ENCODE results near the gene FNDC3B.

FNDC3B gene

GRCh38 chr3:172179680-172180399 lies 140.5 kb downstream of the FNDC3B start:
- no peak for TF ChIP-seq NFIC (IDR thresholded peaks at IDR 0.05)
- no peak for TF ChIP-seq TCF12 (IDR thresholded peaks at IDR 0.05; ENCODE audit: low read depth)
- TF ChIP-seq CREB1 (IDR thresholded peaks at IDR 0.05; ENCODE audit: low read depth), result no peak
- TF ChIP-seq FOXM1 (IDR thresholded peaks at IDR 0.05; ENCODE audit: borderline replicate concordance, low read depth), result no peak
- no peak for TF ChIP-seq EP300 (IDR thresholded peaks at IDR 0.05; ENCODE audit: borderline replicate concordance)
- no peak for TF ChIP-seq MAX (IDR thresholded peaks at IDR 0.05)
- TF ChIP-seq YY1 (IDR thresholded peaks at IDR 0.05; ENCODE audit: low read depth), result no peak
- no peak for TF ChIP-seq REST (IDR thresholded peaks at IDR 0.05; ENCODE audit: low read depth)
- TF ChIP-seq TEAD4 (IDR thresholded peaks at IDR 0.05), result no peak

- no peak for TF ChIP-seq TEAD4 (IDR thresholded peaks at IDR 0.05)
- TF ChIP-seq ZBTB7A (IDR thresholded peaks at IDR 0.05; ENCODE audit: low read depth), result no peak
- TF ChIP-seq CREB1 (IDR thresholded peaks at IDR 0.05; ENCODE audit: low read depth), result no peak
- no peak for TF ChIP-seq MAX (IDR thresholded peaks at IDR 0.05)
- TF ChIP-seq EGR1 (IDR thresholded peaks at IDR 0.05), result no peak
- TF ChIP-seq REST (IDR thresholded peaks at IDR 0.05; ENCODE audit: low read depth), result no peak
- no peak for TF ChIP-seq TAF1 (IDR thresholded peaks at IDR 0.05; ENCODE audit: low read depth)
- no peak for TF ChIP-seq TCF12 (IDR thresholded peaks at IDR 0.05; ENCODE audit: low read depth)
- no peak for TF ChIP-seq RAD21 (IDR thresholded peaks at IDR 0.05; ENCODE audit: low read depth)
These were observed 141.1 kb downstream of the FNDC3B start for GRCh38 chr3:172180473-172180872.

GRCh38 chr3:172181932-172182586 lies 142.7 kb downstream of the FNDC3B start:
- TF ChIP-seq REST (IDR thresholded peaks at IDR 0.05; ENCODE audit: low read depth) (no peak), EGR1 (IDR thresholded peaks at IDR 0.05) (no peak), TCF12 (IDR thresholded peaks at IDR 0.05; ENCODE audit: low read depth) (no peak), RAD21 (IDR thresholded peaks at IDR 0.05; ENCODE audit: low read depth) (no peak), MAX (IDR thresholded peaks at IDR 0.05) (no peak), ZBTB7A (IDR thresholded peaks at IDR 0.05; ENCODE audit: low read depth) (no peak), EP300 (IDR thresholded peaks at IDR 0.05; ENCODE audit: borderline replicate concordance) (no peak), TAF1 (IDR thresholded peaks at IDR 0.05; ENCODE audit: low read depth) (no peak), YY1 (IDR thresholded peaks at IDR 0.05; ENCODE audit: low read depth) (no peak), TEAD4 (IDR thresholded peaks at IDR 0.05) (no peak), CEBPB (IDR thresholded peaks at IDR 0.05) (no peak)

GRCh38 chr3:172182797-172183196 lies 143.4 kb downstream of the FNDC3B start:
- TF ChIP-seq MAX (IDR thresholded peaks at IDR 0.05) (no peak), CREB1 (IDR thresholded peaks at IDR 0.05; ENCODE audit: low read depth) (no peak), RAD21 (IDR thresholded peaks at IDR 0.05; ENCODE audit: low read depth) (no peak), FOXM1 (IDR thresholded peaks at IDR 0.05; ENCODE audit: borderline replicate concordance, low read depth) (no peak), CEBPB (IDR thresholded peaks at IDR 0.05) (no peak), ZBTB7A (IDR thresholded peaks at IDR 0.05; ENCODE audit: low read depth) (no peak), TAF1 (IDR thresholded peaks at IDR 0.05; ENCODE audit: low read depth) (no peak), REST (IDR thresholded peaks at IDR 0.05; ENCODE audit: low read depth) (no peak), YY1 (IDR thresholded peaks at IDR 0.05; ENCODE audit: low read depth) (no peak), NFIC (IDR thresholded peaks at IDR 0.05) (no peak), EGR1 (IDR thresholded peaks at IDR 0.05) (no peak), TEAD4 (IDR thresholded peaks at IDR 0.05) (no peak), EP300 (IDR thresholded peaks at IDR 0.05; ENCODE audit: borderline replicate concordance) (no peak), USF1 (IDR thresholded peaks at IDR 0.05) (no peak), TCF12 (IDR thresholded peaks at IDR 0.05; ENCODE audit: low read depth) (no peak)

Data from Ishikawa (cell line).